TTC549 (cell line): ENCODE results near the gene DCANP1.

Experiments
- FAIRE-seq: peaks from 2 replicates; lab custom pipeline; 2012; peaks lifted over from hg19 to GRCh38; lab: Jason Lieb, UNC

Gene DCANP1

DNA sequence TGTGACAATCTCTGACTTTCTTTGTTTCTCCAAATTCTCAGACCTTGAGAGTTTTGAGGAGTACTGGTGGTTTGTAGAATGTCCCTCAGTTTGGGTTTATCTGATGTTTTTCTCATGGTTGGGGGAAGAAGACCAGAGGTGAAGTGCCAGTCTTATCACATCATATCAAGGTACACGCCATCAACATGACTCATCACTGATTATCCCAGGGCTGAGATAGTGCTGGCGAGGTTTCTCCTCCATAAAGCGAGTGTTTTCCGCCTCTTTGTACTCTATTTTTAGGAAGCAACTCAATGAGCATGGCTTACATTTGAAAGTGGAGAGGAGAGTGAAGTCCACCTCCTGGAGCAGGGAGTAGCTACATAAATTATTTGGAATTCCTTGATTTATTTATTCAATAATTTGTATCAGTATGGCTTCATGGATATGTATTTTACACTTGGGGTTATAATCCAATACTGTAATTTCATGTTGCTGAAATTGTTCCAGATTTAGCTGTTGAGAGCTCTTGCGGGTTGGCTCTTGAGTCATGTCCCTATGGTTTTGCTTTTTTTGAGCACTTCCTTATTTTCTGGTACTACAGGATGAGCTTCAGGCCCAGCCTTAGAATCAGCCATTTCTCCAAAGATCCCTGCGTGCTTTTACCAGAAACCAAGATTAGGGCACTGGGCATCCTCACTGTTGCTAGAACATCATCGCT lies 23.9 kb downstream of the DCANP1 start:
- FAIRE-seq, result no peak

DNA sequence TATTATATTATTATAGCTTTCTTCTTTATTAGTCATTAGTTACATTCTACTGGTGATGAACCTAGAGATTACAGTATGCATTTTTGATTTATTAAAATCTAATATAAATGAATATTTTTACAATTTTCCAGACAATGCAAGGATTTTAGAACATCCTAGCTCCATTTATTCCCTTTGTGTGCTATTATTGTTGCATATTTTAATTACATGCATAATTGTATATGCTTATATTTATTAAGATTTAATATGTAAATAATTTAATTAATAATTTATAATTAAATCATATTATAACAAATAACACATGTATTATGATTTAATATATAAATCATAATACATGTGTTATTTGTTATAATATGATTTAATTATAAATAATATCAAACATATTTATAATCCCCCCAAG lies 24.7 kb downstream of the DCANP1 start:
- peak; percentile 89 for FAIRE-seq

DNA sequence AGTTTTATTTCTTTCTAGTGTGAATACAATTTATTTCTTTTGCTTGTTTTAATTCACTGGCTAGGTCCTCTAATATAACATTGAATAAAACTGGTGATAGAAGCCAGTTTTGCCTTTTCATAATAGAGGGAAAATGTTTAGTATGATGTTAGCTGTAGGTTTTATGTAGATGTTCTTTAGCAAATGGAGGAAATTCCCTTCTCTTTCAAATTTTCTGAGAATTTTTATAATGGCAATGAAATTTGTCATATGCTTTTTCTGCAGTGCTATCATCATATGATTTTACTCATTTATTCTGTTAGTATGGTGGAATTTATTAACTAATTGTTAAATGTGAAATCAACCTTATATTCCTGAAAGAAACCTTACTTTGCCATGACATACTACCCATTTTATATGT lies 30.1 kb downstream of the DCANP1 start:
- no peak for FAIRE-seq

DNA sequence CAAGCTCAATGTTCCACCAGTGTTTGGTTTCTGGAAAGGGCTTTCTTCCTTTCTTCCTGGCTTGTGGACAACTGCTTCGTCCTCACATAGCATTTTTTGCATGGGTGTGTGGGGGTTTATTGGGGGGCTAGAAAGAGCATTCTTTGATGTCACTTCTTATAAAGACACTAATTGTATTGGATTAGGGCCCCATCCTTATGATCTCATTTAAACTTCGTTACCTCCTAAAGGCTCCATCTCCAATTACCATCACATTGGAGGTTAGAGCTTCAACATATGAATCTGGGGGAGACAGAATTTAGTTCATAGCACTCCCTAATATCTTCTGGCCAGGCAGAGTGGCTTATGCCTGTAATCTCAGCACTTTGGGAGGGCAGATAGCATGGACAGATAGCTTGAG lies 42.1 kb downstream of the DCANP1 start:
- no peak for FAIRE-seq

DNA sequence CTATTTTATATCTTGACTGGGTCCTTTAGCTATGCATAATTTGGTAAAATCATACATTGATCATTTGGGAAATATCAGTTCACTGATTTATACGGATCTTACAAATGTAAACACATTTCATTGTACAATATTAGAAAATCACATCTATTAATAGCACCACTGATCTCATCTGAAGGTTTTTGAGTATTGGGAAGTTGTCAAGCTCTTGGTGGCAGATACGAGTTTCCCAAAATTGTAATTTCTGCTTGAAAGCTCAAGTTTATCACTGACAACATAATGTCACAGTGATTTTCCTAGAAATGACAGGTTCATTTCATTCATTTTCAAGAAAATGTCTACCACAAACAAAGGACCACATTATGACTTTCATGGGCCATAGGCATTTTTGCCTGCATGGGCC lies 45.1 kb downstream of the DCANP1 start:
- no peak for FAIRE-seq

DNA sequence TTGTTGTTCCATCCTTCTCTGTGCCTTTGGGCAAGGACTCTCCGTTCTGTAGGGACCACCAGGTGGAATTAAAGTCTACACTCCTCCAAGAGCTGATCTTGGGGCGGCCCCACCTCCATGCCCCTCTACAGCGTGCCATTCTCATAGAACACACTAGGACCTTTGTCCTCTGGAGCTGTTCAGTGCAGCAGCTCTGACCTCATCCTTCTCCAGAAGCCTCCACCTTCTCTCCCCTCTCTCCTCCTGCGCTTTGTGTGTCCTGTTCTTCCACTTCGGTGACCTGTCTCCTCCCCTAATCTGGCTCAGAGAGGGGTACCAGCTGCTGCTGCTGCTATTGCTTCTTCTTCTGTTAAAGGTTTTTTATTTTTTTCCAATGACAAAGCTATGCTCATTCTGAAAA lies 46.3 kb downstream of the DCANP1 start:
- FAIRE-seq, result no peak

DNA sequence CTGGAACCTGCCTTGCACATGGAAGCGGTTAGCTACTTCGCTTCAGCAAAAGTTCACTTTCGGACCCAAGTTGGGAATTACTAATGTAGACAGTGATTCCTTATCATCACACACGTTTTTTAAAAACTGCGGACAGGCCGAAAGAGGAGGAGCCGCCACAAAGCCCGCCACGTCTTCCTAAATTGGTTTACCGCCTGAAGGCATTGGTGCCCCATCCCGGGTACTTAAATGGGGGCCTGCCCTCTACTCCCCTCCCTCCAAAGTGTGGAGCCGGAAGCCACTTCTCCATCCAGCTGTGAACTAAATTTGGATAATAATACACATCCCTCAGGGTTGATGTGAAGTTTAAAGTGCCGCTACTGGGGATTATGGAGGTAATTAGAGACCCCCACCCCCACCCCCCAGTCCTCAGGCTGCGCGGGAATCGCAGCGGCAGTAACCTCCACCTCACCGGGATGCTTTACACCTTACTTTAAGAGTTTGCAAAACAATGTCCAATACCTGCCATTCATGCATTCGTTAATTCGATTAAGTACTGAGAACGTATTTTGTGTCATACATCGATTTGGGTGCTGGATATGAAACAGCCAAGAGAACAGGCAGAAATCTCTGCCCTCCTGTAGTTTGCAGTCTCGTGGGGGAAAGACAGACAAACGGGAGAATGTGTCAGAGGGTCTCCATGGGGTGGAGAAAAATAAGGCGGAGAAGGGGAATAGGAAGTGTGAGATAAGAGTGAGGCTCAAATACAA lies 47.2 kb downstream of the DCANP1 start:
- no peak for FAIRE-seq

DNA sequence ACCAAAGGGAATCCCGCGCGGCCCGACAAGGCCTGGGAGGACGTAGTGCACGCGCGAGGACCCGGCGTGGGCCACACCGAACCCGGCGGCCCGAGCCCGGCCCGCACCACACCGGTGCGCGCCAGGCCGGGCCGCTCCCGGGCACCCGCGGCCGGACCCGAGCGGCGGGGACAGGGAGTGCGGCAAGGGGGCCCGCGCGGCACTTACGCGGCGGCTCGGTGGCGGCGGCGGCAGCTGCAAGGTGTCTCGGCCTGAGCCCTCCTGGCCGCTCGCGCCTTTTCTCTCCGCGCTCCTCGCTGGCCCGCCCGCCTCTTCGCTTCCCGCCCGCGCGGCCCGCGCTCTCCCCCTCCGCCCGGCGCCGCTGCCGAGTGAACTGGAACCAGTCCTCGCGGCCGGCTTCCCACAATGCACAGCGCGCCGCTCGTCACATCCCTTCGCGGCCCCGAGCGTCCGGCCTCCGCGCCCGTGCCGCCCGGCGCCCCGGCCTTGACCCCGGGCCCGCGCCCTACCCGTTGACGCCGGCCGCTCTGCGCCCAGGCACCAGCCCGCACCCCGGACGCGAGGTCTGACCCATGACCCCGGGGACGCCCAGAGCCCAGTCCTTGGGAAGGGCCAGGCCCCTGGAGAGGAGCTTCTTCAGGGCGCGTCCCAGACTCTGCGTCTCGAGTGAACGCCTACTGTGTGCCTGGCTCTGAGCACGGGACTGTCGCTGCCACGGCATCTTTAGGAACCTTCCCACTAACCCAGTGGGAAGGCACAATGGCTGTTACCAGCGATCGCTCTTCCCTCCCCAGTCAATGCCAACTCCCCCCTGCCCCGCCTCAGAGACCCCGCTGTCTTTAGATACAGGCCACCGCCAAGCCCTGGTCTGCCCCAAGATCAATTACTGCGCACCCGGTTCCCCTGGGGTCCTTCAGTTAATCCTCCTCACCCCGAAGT lies 48.0 kb downstream of the DCANP1 start, which contains the start of gene MACROH2A1:
MACROH2A1 (minus strand) TSS at position 377 of the 939 bp plus-strand sequence. CDS start 10,138 bp downstream, outside the sequence.
- FAIRE-seq, result no peak

DNA sequence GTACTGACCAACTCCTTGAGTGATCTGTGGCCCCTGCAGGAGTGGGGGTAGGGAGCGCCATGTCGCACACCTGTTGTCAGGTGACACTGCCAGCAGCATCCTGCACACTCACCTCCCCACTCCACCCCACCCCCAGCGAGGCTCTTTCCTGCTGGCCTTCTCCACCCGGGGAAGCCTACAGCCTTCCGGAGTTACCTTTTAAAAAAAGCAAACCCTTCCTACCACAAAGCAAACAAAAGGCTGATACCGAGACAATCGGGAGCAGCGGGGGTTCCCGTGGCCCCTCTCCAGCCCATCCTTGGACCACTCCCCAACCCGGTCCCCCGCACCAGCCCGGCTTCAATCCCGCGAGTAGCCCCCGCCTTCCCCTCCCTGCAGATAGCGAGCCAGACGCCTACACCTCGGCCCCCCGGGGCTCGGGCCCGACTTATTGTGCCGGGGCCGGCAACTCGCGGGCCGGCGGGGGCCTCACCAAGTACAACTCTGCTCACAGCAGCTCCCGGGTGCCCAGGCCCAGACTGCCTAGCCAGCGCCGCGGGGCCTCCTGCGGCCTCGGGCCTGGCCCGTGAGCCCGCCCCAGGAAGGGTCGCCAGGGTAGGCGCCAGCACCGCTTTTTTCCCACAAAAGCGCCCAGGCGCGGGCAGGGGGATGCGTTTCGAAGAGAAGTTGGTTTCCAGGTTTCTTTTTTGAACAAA lies 48.8 kb downstream of the DCANP1 start:
- FAIRE-seq, result no peak

DNA sequence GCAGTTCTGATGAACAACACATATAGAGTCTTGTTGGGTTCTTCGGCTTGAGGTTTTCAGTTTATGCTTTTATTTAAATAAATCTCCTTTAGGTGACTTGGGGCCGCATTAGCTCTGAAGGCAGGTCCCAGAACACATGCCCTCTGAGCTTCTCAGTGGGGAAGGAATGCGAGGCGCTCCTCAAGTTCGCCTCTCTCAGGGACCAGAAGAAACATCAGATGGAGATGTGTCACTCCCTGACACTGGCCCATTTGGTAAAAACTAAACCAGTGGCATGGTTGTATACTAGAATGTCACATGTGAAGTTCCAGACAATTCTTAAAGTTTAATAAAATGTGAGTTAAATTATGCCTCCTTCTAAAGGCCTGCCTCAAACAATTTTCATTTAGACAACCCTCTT lies 50.1 kb downstream of the DCANP1 start:
- no peak for FAIRE-seq

DNA sequence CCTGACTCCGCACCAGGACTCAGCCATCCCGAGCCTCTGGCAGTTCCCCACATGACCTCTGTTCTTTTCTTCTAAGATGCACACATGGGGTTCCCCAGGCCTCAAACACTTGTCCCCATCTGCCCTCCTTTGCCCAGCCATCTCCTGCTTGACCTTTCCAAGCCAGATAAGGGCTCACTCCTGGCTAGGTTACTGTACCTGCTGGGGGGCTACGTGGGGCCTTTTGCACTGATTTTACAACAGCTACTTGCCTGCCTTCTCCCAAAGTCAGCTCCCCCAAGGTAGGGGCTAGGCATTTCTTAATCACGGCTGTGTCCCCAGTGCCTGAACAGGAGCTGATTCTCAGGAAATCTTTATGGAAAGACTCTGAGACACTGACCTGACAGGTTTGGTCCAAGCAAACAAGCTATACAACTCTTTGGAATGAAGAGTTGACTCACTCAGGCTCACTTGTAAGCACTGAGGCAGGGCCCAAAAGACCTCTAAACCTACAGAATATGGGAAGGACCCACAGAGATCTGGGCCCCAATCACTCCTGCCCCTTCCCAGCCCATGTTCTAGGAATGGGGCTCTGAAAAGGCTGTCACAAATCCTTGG lies 50.6 kb downstream of the DCANP1 start:
- FAIRE-seq, result no peak

DNA sequence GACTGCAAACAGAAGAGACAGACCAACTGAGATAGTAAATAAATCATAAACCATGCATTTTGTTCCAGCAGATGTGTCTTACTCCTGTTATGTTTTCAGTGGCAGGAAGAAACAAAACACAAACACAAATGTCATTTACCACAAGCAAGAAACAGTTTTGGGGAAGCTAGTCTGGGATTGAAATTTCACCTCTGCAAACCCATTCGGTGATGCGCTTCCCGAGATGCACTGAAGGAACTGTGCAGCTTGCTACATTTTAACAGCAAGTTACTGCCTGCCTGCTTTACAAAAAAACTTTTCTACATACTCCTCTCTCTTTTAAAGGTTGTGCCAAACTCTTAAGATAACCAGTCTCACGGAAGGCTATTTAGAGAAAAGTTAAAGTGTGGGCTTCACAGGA lies 51.3 kb downstream of the DCANP1 start:
- FAIRE-seq, result no peak

DNA sequence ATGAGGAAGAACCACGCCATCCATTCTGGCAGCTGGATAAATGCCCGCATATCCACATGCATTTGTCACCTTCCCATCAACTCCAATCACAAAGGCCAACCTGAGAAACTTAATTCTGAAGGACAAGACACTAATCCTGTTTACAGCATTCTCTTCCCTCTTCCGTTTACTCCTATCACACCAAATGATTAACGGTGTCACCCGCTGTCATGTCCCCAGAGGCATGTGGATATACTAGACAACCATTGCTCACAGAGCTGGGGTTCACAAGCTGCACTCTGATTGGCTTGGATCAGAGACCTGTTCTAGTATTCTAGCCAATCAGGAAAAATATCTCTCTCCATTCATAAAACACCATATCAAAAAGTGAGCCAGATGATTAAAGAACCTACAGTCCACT lies 51.7 kb downstream of the DCANP1 start:
- no peak for FAIRE-seq
